HCT116 (cell line): ENCODE results near the gene C6orf132.

ENCODE experiments used
- EZH2 ChIP-seq: fragments of 200-600 bp; sonication (generic); IDR thresholded peaks from 2 replicates; pipeline ENCODE4 v1.6.1; 2017; ENCODE audit warnings: antibody characterized with exemption, mixed run types
- POLR2A ChIP-seq: IDR thresholded peaks from 2 replicates; pipeline ENCODE4 v1.7.0; 2011; ENCODE audit warnings: borderline replicate concordance; ENCODE audit not compliant: insufficient read depth, insufficient read length; ENCODE audit errors: extremely low read depth

DNA sequence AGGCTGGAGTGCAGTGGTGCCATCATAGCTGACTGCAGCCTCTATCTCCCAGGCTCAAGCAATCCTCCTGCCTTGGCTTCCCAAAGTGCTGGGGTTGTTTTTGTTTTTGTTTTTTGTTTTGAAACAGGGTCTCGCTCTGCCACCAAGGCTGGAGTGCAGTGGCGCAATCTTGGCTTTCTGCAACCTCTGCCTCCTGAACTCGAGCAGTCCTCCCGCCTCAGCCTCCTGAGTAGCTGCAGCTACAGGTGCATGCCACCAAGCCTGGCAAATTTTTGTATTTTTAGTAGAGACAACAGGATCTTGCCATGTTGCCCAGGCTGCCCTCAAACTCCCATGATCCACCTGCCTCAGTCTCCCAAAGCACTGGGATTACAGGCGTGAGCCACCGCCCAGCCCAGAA, 4.2 kb downstream of the C6orf132 start:
- TF ChIP-seq POLR2A (no peak), EZH2 (no peak)
